ENCODE measurements around the gene CYB561. TPM values are rescaled to one million over a fixed set of nuclear protein-coding genes. Genes with fewer than 3 reads are reported as not detected.

The CYB561 gene
- total and polyA plus RNA-seq, 2 donors (not counting 3 experiments of a cell fraction or from before 2014, with no cell fraction given), result 34.9 to 71.1 TPM

DNA sequence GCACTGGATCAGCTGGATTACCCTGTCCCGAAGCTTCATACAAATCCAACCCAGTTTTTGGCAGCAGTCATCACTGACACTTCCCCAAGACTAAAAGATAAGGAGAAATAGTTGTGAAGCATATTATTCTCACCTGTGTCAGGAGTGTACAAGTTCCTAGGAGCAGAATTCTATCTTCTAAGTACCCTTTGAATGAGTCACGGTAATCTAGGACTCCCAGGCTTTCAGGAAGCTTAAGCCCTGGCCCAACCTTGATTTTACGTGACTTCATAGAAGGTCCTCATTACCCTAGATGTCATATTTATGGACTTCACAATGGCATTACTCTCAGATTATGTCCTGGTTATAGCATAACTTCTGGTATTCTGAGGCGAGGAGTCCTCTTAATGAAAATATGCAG, 31.9 kb downstream of the CYB561 start:
- CTCF ChIA-PET, result interaction anchor here (1.0 to 7.7 kb wide), 4 partner anchors 8 to 332 kb away, joined by 3 to 71 read pairs (median 6); no protein-coding TSS in a partner anchor
- no peaks in the 10 kb centered on the region for H3K79me2 ChIP-seq (ENCODE audit: control insufficient read depth, insufficient read depth, low read length)
- no TSS peak for BruUV-seq (replicated peaks)
- dilution Hi-C loops (cut with MboI; ENCODE audit: extremely low pct_ligation_motif_present, low sequenced_read_pairs), result no loop called here
- H3K36me3 ChIP-seq (ENCODE audit: control insufficient read depth in 2 of 2, extremely low read depth in 1 of 2, insufficient read depth in 2 of 2, low read length in 2 of 2), result no peaks in the 10 kb centered on the region
- DNase-seq (ENCODE audit: low read depth, low spot score) (no peak), FAIRE-seq (no peak)
- H3K27ac ChIP-seq (ENCODE audit: insufficient read depth, low read depth, low read length), result no peak overlapping the region
- no peaks in the 10 kb centered on the region for H3K27me3 ChIP-seq (ENCODE audit: control insufficient read depth in 2 of 2, insufficient read depth in 2 of 2, low read length in 2 of 2)
- H3K4me3 ChIP-seq (replicated peaks in 1 of 3; ENCODE audit: insufficient read depth in 1 of 3, low read depth in 1 of 3, low read length in 3 of 3), result no peak overlapping the region
- intact Hi-C loops (cut with micrococcal nuclease), result no loop called here
- TF ChIP-seq POLR2AphosphoS5 (IDR thresholded peaks at IDR 0.05; ENCODE audit: insufficient read depth, low read depth, low read length), result no peak
- TF ChIP-seq, protein P1, sequence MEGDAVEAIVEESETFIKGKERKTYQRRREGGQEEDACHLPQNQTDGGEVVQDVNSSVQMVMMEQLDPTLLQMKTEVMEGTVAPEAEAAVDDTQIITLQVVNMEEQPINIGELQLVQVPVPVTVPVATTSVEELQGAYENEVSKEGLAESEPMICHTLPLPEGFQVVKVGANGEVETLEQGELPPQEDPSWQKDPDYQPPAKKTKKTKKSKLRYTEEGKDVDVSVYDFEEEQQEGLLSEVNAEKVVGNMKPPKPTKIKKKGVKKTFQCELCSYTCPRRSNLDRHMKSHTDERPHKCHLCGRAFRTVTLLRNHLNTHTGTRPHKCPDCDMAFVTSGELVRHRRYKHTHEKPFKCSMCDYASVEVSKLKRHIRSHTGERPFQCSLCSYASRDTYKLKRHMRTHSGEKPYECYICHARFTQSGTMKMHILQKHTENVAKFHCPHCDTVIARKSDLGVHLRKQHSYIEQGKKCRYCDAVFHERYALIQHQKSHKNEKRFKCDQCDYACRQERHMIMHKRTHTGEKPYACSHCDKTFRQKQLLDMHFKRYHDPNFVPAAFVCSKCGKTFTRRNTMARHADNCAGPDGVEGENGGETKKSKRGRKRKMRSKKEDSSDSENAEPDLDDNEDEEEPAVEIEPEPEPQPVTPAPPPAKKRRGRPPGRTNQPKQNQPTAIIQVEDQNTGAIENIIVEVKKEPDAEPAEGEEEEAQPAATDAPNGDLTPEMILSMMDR (IDR thresholded peaks at IDR 0.05; ENCODE audit: extremely low read depth in 1 of 2, insufficient read depth in 1 of 2, low read depth in 1 of 2, low read length in 2 of 2), result no peak
- no peak for TF ChIP-seq GATA2 (IDR thresholded peaks at IDR 0.05; ENCODE audit: insufficient read depth, insufficient read length, low read depth, low read length)
- TF ChIP-seq JUN (IDR thresholded peaks at IDR 0.05; ENCODE audit: borderline replicate concordance, insufficient read depth, insufficient read length, low read depth), result no peak
- TF ChIP-seq MYC (IDR thresholded peaks at IDR 0.05; ENCODE audit: low read depth, low read length), result no peak
- TF ChIP-seq POLR2A (IDR thresholded peaks at IDR 0.05; ENCODE audit: low read depth, low read length), result no peak
- no peak for TF ChIP-seq EZH2 (IDR thresholded peaks at IDR 0.05; ENCODE audit: borderline replicate concordance, low read depth, low read length, severe bottlenecking)
- TF ChIP-seq FOS (IDR thresholded peaks at IDR 0.05; ENCODE audit: borderline replicate concordance, insufficient read depth, low read length), result no peak
- TF ChIP-seq, protein P2, sequence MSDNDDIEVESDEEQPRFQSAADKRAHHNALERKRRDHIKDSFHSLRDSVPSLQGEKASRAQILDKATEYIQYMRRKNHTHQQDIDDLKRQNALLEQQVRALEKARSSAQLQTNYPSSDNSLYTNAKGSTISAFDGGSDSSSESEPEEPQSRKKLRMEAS (IDR thresholded peaks at IDR 0.05; ENCODE audit: insufficient read depth, insufficient read length), result no peak
- no peak overlapping the region for H2AFZ ChIP-seq (ENCODE audit: low read depth, low read length)
- H3K4me1 ChIP-seq (ENCODE audit: control insufficient read depth, extremely low read depth, insufficient read depth, low read length), result no peaks in the 10 kb centered on the region
- POLR2A ChIA-PET, result no interaction called here
- no peaks in the 10 kb centered on the region for H3K9me1 ChIP-seq (replicated peaks; ENCODE audit: control insufficient read depth, extremely low read depth, insufficient read depth, low read length)
- no peaks in the 10 kb centered on the region for H3K9me3 ChIP-seq (replicated peaks; ENCODE audit: control insufficient read depth, insufficient read depth, low read length)
- H3K9ac ChIP-seq (replicated peaks; ENCODE audit: extremely low read depth, insufficient read depth, low read length), result no peak overlapping the region
- no peaks in the 10 kb centered on the region for H4K20me1 ChIP-seq (replicated peaks; ENCODE audit: control insufficient read depth, extremely low read depth, insufficient read depth, low read length)
- H3K4me2 ChIP-seq (ENCODE audit: insufficient read depth, low read length), result no peak overlapping the region

All from endothelial cell of umbilical vein (primary cell).